Endodermal cell (in vitro differentiated cells): Measurements from ENCODE around the gene LCP2. TPM values are rescaled to one million over a fixed set of nuclear protein-coding genes. Genes with fewer than 3 reads are reported as not detected.
A peak's percentile ranks its signal among the peaks of the same experiment; 100 is the strongest.

ENCODE experiments used
- DNase-seq: peaks from one replicate; pipeline ENCODE4 v3.0.0-alpha.2; 2017
- H3K27ac ChIP-seq: 2 replicates; pipeline ENCODE4 v1.5.1; 2013; ENCODE audit warnings: mild to moderate bottlenecking, low read depth, low read length, moderate library complexity
- H3K27me3 ChIP-seq: 2 replicates; pipeline ENCODE4 v1.6.1; 2013; ENCODE audit warnings: mild to moderate bottlenecking, low read length, moderate library complexity; ENCODE audit not compliant: insufficient read depth, control insufficient read depth, poor library complexity, severe bottlenecking
- H3K36me3 ChIP-seq: 2 replicates; pipeline ENCODE4 v1.7.0; 2013; ENCODE audit warnings: mild to moderate bottlenecking, low read length, moderate library complexity; ENCODE audit not compliant: control insufficient read depth, insufficient read depth
- H3K4me1 ChIP-seq: one replicate; pipeline ENCODE4 v1.7.0; 2013; ENCODE audit warnings: low read length; ENCODE audit not compliant: control insufficient read depth, insufficient read depth
- H3K4me3 ChIP-seq: 2 replicates; pipeline ENCODE4 v1.5.1; 2013; ENCODE audit warnings: mild to moderate bottlenecking, low read length, moderate library complexity
- H3K9ac ChIP-seq: 2 replicates; pipeline ENCODE4 v1.6.1; 2013; ENCODE audit warnings: mild to moderate bottlenecking, low read length, moderate library complexity; ENCODE audit not compliant: poor library complexity, severe bottlenecking; ENCODE audit errors: extremely low read depth
- H3K9me3 ChIP-seq: 2 replicates; pipeline ENCODE4 v1.6.1; 2013; ENCODE audit warnings: mild to moderate bottlenecking, low read length, moderate library complexity; ENCODE audit not compliant: control insufficient read depth
- H3K27ac Mint-ChIP-seq: 2 replicates; pipeline ENCODE4 v1.8.0; 2020; ENCODE audit warnings: mixed read lengths
- H3K27me3 Mint-ChIP-seq: 2 replicates; pipeline ENCODE4 v1.8.0; 2021; ENCODE audit warnings: mild to moderate bottlenecking, mixed read lengths; ENCODE audit not compliant: insufficient read depth
- H3K36me3 Mint-ChIP-seq: 2 replicates; pipeline ENCODE4 v1.8.0; 2020; ENCODE audit warnings: low read depth, mixed read lengths
- H3K4me1 Mint-ChIP-seq: 2 replicates; pipeline ENCODE4 v1.8.0; 2020; ENCODE audit warnings: mixed read lengths
- H3K4me3 Mint-ChIP-seq: 2 replicates; pipeline ENCODE4 v1.8.0; 2020; ENCODE audit warnings: mild to moderate bottlenecking, moderate library complexity, mixed read lengths
- H3K9me3 Mint-ChIP-seq: 2 replicates; pipeline ENCODE4 v1.8.0; 2020; ENCODE audit warnings: mild to moderate bottlenecking, mixed read lengths
- CTCF ChIP-seq: fragments of 200-600 bp; sonication (generic); conservative IDR thresholded peaks from 2 replicates; pipeline ENCODE4 v1.5.0; 2021; ENCODE audit warnings: antibody characterized with exemption, mild to moderate bottlenecking
- WGBS, 2 experiments: methylation state at CpG; one replicate each; pipeline versions ENCODE4 v1.1.5 to v1.1.7; 2013; ENCODE audit warnings: missing lambda C conversion rate in 2 of 2, mixed read lengths in 1 of 2; ENCODE audit not compliant: insufficient coverage in 1 of 2, insufficient read length in 1 of 2; 5-methylcytosine and 5-hydroxymethylcytosine counted together
- total RNA-seq, 2 donors: library from RNA; stranded (reverse); fragmentation: NEBNext Ultra II Directional in 1 of 2; extraction: Animal tissue kit (Norgen Biotek cat#: 25700) in 1 of 2; gene quantifications; 2 replicates in 1 of 2; 3 replicates in 1 of 2; pipeline ENCODE4 v1.2.1, GENCODE V29; 2021

LCP2 gene
- total RNA-seq, 2 donors from 2014 or later = 0.11 TPM; not detected in 1

DNA sequence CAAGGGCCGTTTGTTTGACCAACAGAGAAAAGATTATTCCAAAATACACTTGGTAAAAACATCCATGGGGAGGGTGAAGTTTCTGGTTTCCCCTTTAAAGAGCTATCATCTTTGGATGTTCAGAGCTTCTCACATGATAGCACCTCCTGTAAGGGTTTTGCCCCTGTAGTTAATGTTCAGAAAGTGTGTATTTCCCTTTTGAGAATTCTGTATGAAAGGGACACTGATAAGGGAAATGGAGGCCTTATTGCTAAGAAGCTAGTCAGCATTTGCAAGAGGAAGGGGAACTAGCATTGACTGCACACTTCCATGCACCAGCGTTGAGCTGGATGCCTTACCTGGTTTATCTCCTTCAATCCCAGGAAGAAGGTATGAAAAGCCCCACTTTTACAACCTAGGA lies 96.3 kb downstream of the LCP2 start:
- no peaks in the 10 kb centered on the region for H3K36me3 Mint-ChIP-seq

DNA sequence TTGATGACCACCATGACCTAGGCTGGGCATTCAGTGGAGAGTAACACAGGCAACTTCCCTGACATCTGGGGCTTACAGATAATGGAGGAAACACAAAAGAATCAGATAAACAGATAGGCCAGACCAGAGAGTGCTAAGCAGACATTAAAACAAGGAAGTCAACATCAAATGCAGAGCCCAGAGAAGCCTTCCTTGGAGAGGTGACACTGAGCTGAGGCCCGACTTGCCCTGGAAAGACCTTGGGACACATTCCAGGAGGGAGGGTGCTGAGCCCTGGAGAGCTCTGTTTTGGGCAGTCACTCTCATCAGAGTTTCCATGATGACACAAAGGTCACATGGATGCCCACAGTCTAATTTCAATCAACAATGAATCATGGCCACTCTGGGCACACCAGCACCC lies 96.7 kb downstream of the LCP2 start:
- Histone ChIP-seq H3K4me1 (peaks cover 23% of the 10 kb centered on the region), H3K4me3 (no peak overlapping the region), H3K36me3 (no peaks in the 10 kb centered on the region), H3K9me3 (no peaks in the 10 kb centered on the region), H3K9ac (peak overlapping the region; percentile 6), H3K27me3 (no peaks in the 10 kb centered on the region), H3K27ac (no peak overlapping the region)
- Mint-ChIP-seq H3K27ac (no peak overlapping the region), H3K36me3 (no peaks in the 10 kb centered on the region), H3K4me3 (no peak overlapping the region), H3K9me3 (no peaks in the 10 kb centered on the region), H3K27me3 (peaks cover 7% of the 10 kb centered on the region), H3K4me1 (peaks cover 26% of the 10 kb centered on the region)
- no peak for DNase-seq
- 0% methylated on average over 1 of the region's 1 CpG for WGBS, 2 experiments
- TF ChIP-seq CTCF = no peak

More for the DNA sequence above, 96.3 kb downstream of the LCP2 start:
- H3K9me3 Mint-ChIP-seq = no peaks in the 10 kb centered on the region
- Histone ChIP-seq H3K4me1 (peaks cover 20% of the 10 kb centered on the region), H3K36me3 (no peaks in the 10 kb centered on the region), H3K27me3 (no peaks in the 10 kb centered on the region), H3K9me3 (no peaks in the 10 kb centered on the region), H3K4me3 (no peak overlapping the region), H3K9ac (peak overlapping the region; percentile 6), H3K27ac (no peak overlapping the region)
- H3K4me1 Mint-ChIP-seq = peaks cover 25% of the 10 kb centered on the region
- 92% methylated on average over 2 of the region's 2 CpGs; no CpG with 5 or more reads in 1 of the 2 experiments for WGBS, 2 experiments
- no peak for TF ChIP-seq CTCF
- no peak for DNase-seq
- no peak overlapping the region for H3K27ac Mint-ChIP-seq
- H3K4me3 Mint-ChIP-seq = no peak overlapping the region
- peaks cover 7% of the 10 kb centered on the region for H3K27me3 Mint-ChIP-seq

Other genes with a start within 250 kb of the LCP2 start
- gene FOXI1, start 191.9 kb downstream of the LCP2 start, total RNA-seq = 1 to 10 TPM in 1 of 2 donors, under 1 TPM in 1; 0.44 to 3.5 TPM
- under 1 TPM in 1 of 2 donors, not detected in 1; 0.95 TPM for gene C5orf58, start 64.8 kb downstream of the LCP2 start, total RNA-seq
- gene KCNMB1, start 91.6 kb upstream of the LCP2 start, total RNA-seq = under 1 TPM in 1 of 2 donors, not detected in 1; 0.09 TPM
- not detected for gene KCNIP1, start 206.2 kb upstream of the LCP2 start, total RNA-seq